ENCODE measurements around the gene GRM4.
A peak's percentile ranks its signal among the peaks of the same experiment; 100 is the strongest.

Gene GRM4

GRCh38 chr6:34082864-34083626, 62.8 kb downstream of the GRM4 start:
- no peak for DNase-seq

GRCh38 chr6:34082348-34082747, 63.5 kb downstream of the GRM4 start:
- no peak for DNase-seq

GRCh38 chr6:34080357-34080756, 65.5 kb downstream of the GRM4 start:
- no peak for DNase-seq

- DNase-seq, result no peak
Measured at GRCh38 chr6:34079899-34080298, 66.0 kb downstream of the GRM4 start.

- DNase-seq, result no peak
Measured at GRCh38 chr6:34075906-34076305, 70.0 kb downstream of the GRM4 start.

- DNase-seq, result no peak
Measured at GRCh38 chr6:34074064-34074742, 71.7 kb downstream of the GRM4 start.

- no peak for DNase-seq
Measured at GRCh38 chr6:34073540-34073939, 72.3 kb downstream of the GRM4 start.

- DNase-seq, result no peak
Measured at GRCh38 chr6:34072727-34073126, 73.2 kb downstream of the GRM4 start.

- DNase-seq, result no peak
Measured at GRCh38 chr6:34071884-34072379, 74.0 kb downstream of the GRM4 start.

GRCh38 chr6:34071136-34071883, 74.6 kb downstream of the GRM4 start:
- no peak for DNase-seq

- DNase-seq, result no peak
Measured at GRCh38 chr6:34070315-34071135, 75.4 kb downstream of the GRM4 start.

GRCh38 chr6:34068462-34069044, 77.3 kb downstream of the GRM4 start:
- peak; percentile 19 for DNase-seq

GRCh38 chr6:34067814-34068213, 78.1 kb downstream of the GRM4 start:
- DNase-seq, result peak; percentile 64

- DNase-seq, result no peak
Measured at GRCh38 chr6:34066772-34067770, 78.8 kb downstream of the GRM4 start.

- no peak for DNase-seq
Measured at GRCh38 chr6:34066218-34066571, 79.7 kb downstream of the GRM4 start.

GRCh38 chr6:34065466-34066217, 80.2 kb downstream of the GRM4 start:
- no peak for DNase-seq

- DNase-seq, result no peak
Measured at GRCh38 chr6:34064675-34065074, 81.2 kb downstream of the GRM4 start.

GRCh38 chr6:34063651-34064050, 82.2 kb downstream of the GRM4 start:
- DNase-seq, result no peak

- no peak for DNase-seq
Measured at GRCh38 chr6:34062815-34063214, 83.1 kb downstream of the GRM4 start.

GRCh38 chr6:34062156-34062555, 83.7 kb downstream of the GRM4 start:
- no peak for DNase-seq
